Ovary (tissue), 9 donors: ENCODE data around the gene RSRC1. TPM values are rescaled to one million over a fixed set of nuclear protein-coding genes. Genes with fewer than 3 reads are reported as not detected.

Experiments
- DNase-seq, 5 donors: peaks; one replicate each; pipeline ENCODE4 v3.0.0-alpha.2; 2019 to 2020
- H3K27ac ChIP-seq, 2 donors: fragments of 200-600 bp; one replicate each; pipeline versions ENCODE4 v1.5.1 to v1.8.0; 2019 to 2022
- H3K27me3 ChIP-seq: fragments of 200-600 bp; one replicate; pipeline ENCODE4 v1.8.0; 2022
- H3K36me3 ChIP-seq: fragments of 200-600 bp; sonication (generic); one replicate; pipeline ENCODE4 v1.5.1; 2019
- H3K4me1 ChIP-seq: one replicate; pipeline ENCODE4 v1.8.1; 2013; ENCODE audit warnings: mild to moderate bottlenecking, moderate library complexity; ENCODE audit not compliant: insufficient read depth
- H3K4me3 ChIP-seq: fragments of 200-600 bp; sonication (generic); one replicate; pipeline ENCODE4 v1.5.1; 2017
- H3K9me3 ChIP-seq, 2 donors: fragments of 200-600 bp in 1 of 2; sonication (generic) in 1 of 2; one replicate each; pipeline versions ENCODE4 v1.5.1 to v1.8.1; 2013 to 2019; ENCODE audit warnings: mild to moderate bottlenecking in 1 of 2, moderate library complexity in 1 of 2
- EP300 ChIP-seq: sonication (generic); formaldehyde crosslinking; IDR thresholded peaks from one replicate; pipeline ENCODE4 v1.6.1; 2017; ENCODE audit warnings: antibody characterized with exemption
- POLR2A ChIP-seq: fragments of 450-650 bp; IDR thresholded peaks from one replicate; pipeline ENCODE4 v1.6.1; 2017; ENCODE audit warnings: antibody characterized with exemption, mild to moderate bottlenecking, moderate library complexity
- WGBS, 3 donors: extraction: QIAGEN DNeasy Blood & Tissue Kit in 1 of 3; methylation state at CpG; one replicate each; pipeline versions ENCODE4 v1.1.5 to v1.1.7; 2013 to 2017; 5-methylcytosine and 5-hydroxymethylcytosine counted together
- intact Hi-C, 4 donors: fragments of 100-400 bp; cut with DNase I; formaldehyde crosslinking; loops; one replicate each; pipeline versions ENCODE4 v1.11.0 to v1.15.1; 2022 to 2023
- polyA plus RNA-seq, 2 donors: library from polyadenylated mRNA; stranded (reverse); fragments of 200-250 nt in 1 of 2; fragments of 350-450 nt in 1 of 2; fragmentation: Illumina TruSeq in 1 of 2; extraction: RNeasy Lipid Tissue Mini Kit (QIAGEN cat#74804) in 1 of 2; gene quantifications; one replicate each; pipeline ENCODE4 v1.2.3, GENCODE V29; 2013 to 2014
- total RNA-seq, 7 donors: library from RNA; depleted of rRNA in 2 of 7; stranded (reverse); fragments of >200 nt in 2 of 7; fragmentation: NEBNext Ultra II Directional in 3 of 7; extraction: Animal tissue kit (Norgen Biotek cat#: 25700) in 3 of 7; gene quantifications; one replicate each; pipeline versions ENCODE4 v1.1.0 to v1.2.4, GENCODE V29; 2016 to 2023
- TF ChIP-seq, protein P1 (sequence below), 3 donors: fragments of 450-650 bp in 2 of 3; fragments of 200-600 bp in 1 of 3; IDR thresholded peaks; one replicate each; pipeline versions ENCODE4 v1.5.1 to v1.8.0; 2016 to 2022; ENCODE audit warnings: antibody characterized with exemption in 3 of 3, mild to moderate bottlenecking in 1 of 3
- donor health status: DM: no; HTN: no; CAD: no; lungs with moderate emphysema.
- donor health status: DM: no; HTN: no; CAD: no.
- donor health status: Bipolar disorder and iron deficiency.
- donor health status: DM: yes; HTN: yes; CAD: no.
- donor health status: DM: no; HTN: no; CAD: no.
- donor health status: DM: yes; HTN: yes; CAD: no.

Gene RSRC1
- total and polyA plus RNA-seq, 9 donors = 13.4 to 45.1 (median 31.8) TPM

GRCh38 chr3:158458464-158458863 lies 348.6 kb downstream of the RSRC1 start:
- no peaks in the 10 kb centered on the region for H3K9me3 ChIP-seq

GRCh38 chr3:158460926-158461325 lies 351.0 kb downstream of the RSRC1 start:
- intact Hi-C loops = no loop called here
- DNase-seq = no peak
- Histone ChIP-seq H3K4me3 (no peak overlapping the region), H3K4me1 (no peaks in the 10 kb centered on the region), H3K27ac (no peak overlapping the region), H3K36me3 (no peaks in the 10 kb centered on the region), H3K9me3 (no peaks in the 10 kb centered on the region), H3K27me3 (no peaks in the 10 kb centered on the region)
- WGBS, 3 donors = 1 to 98% (median 88%) methylated on average over 1 of the region's 1 CpG
- TF ChIP-seq EP300 (no peak), POLR2A (no peak)
- TF ChIP-seq, protein P1, sequence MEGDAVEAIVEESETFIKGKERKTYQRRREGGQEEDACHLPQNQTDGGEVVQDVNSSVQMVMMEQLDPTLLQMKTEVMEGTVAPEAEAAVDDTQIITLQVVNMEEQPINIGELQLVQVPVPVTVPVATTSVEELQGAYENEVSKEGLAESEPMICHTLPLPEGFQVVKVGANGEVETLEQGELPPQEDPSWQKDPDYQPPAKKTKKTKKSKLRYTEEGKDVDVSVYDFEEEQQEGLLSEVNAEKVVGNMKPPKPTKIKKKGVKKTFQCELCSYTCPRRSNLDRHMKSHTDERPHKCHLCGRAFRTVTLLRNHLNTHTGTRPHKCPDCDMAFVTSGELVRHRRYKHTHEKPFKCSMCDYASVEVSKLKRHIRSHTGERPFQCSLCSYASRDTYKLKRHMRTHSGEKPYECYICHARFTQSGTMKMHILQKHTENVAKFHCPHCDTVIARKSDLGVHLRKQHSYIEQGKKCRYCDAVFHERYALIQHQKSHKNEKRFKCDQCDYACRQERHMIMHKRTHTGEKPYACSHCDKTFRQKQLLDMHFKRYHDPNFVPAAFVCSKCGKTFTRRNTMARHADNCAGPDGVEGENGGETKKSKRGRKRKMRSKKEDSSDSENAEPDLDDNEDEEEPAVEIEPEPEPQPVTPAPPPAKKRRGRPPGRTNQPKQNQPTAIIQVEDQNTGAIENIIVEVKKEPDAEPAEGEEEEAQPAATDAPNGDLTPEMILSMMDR (IDR thresholded peaks at IDR 0.05) = no peak

More at GRCh38 chr3:158458464-158458863, 348.6 kb downstream of the RSRC1 start:
- H3K36me3 ChIP-seq = no peaks in the 10 kb centered on the region
- 86 to 89% (median 86%) methylated on average over 5 of the region's 5 CpGs for WGBS, 3 donors
- no peak for DNase-seq
- no peaks in the 10 kb centered on the region for H3K27me3 ChIP-seq
- TF ChIP-seq POLR2A (no peak), EP300 (no peak)
- TF ChIP-seq, protein P1 (IDR thresholded peaks at IDR 0.05) = no peak
- no peaks in the 10 kb centered on the region for H3K4me1 ChIP-seq
- H3K4me3 ChIP-seq = no peak overlapping the region
- intact Hi-C loops = no loop called here
- H3K27ac ChIP-seq = no peak overlapping the region

- intact Hi-C loops = no loop called here
- 57 to 73% (median 67%) methylated on average over 3 of the region's 3 CpGs for WGBS, 3 donors
Observed at GRCh38 chr3:158463556-158463955, 353.7 kb downstream of the RSRC1 start.

GRCh38 chr3:158465074-158465473 lies 355.2 kb downstream of the RSRC1 start:
- Histone ChIP-seq H3K9me3 (no peaks in the 10 kb centered on the region), H3K4me1 (no peaks in the 10 kb centered on the region), H3K27ac (no peak overlapping the region), H3K36me3 (no peaks in the 10 kb centered on the region), H3K27me3 (no peaks in the 10 kb centered on the region), H3K4me3 (no peak overlapping the region)
- no peak for TF ChIP-seq EP300
- WGBS, 3 donors = 87 to 92% (median 88%) methylated on average over 3 of the region's 3 CpGs
- intact Hi-C loops = no loop called here
- no peak for DNase-seq

More at GRCh38 chr3:158463556-158463955, 353.7 kb downstream of the RSRC1 start:
- H3K27ac ChIP-seq = no peak overlapping the region
- no peaks in the 10 kb centered on the region for H3K27me3 ChIP-seq
- H3K4me1 ChIP-seq = no peaks in the 10 kb centered on the region
- TF ChIP-seq, protein P1 (IDR thresholded peaks at IDR 0.05) = no peak
- no peak for TF ChIP-seq EP300
- no peak for TF ChIP-seq POLR2A
- no peaks in the 10 kb centered on the region for H3K9me3 ChIP-seq
- no peaks in the 10 kb centered on the region for H3K36me3 ChIP-seq
- no peak overlapping the region for H3K4me3 ChIP-seq
- DNase-seq = no peak

GRCh38 chr3:158470944-158471638 lies 361.2 kb downstream of the RSRC1 start:
- H3K4me1 ChIP-seq = no peaks in the 10 kb centered on the region
- H3K27me3 ChIP-seq = no peaks in the 10 kb centered on the region
- no peak overlapping the region for H3K27ac ChIP-seq
- no peaks in the 10 kb centered on the region for H3K36me3 ChIP-seq
- H3K9me3 ChIP-seq = no peaks in the 10 kb centered on the region
- no peak overlapping the region for H3K4me3 ChIP-seq
- TF ChIP-seq POLR2A = no peak
- WGBS, 3 donors = 87 to 94% (median 93%) methylated on average over 2 of the region's 2 CpGs
- intact Hi-C loops = no loop called here
- DNase-seq = no peak
